Keratinocyte (primary cell): ENCODE results near the gene PLAGL1. TPM values are rescaled to one million over a fixed set of nuclear protein-coding genes. Genes with fewer than 3 reads are reported as not detected.

Experiments used
- DNase-seq: peaks from one replicate; pipeline ENCODE4 v3.0.0-alpha.2; 2011; ENCODE audit warnings: low read depth, missing footprints, low spot score
- FAIRE-seq: peaks from 2 replicates; lab custom pipeline; 2011; peaks lifted over from hg19 to GRCh38; lab: Jason Lieb, UNC
- H2AFZ ChIP-seq: 2 replicates; pipeline ENCODE4 v1.6.0; 2012; ENCODE audit warnings: low read length, control low read depth, inconsistent platforms; ENCODE audit not compliant: control insufficient read depth
- H3K27ac ChIP-seq: 2 replicates; pipeline ENCODE4 v1.5.1; 2011; ENCODE audit warnings: low read length; ENCODE audit not compliant: control insufficient read depth, insufficient read depth
- H3K27me3 ChIP-seq: 3 replicates; pipeline ENCODE4 v1.6.0; 2011; ENCODE audit warnings: low read length; ENCODE audit not compliant: control insufficient read depth, insufficient read depth; ENCODE audit errors: extremely low read depth
- H3K36me3 ChIP-seq, 2 experiments: 2 replicates in 1 of 2; 3 replicates in 1 of 2; pipeline ENCODE4 v1.5.1; 2011; ENCODE audit warnings: low read length in 2 of 2, mild to moderate bottlenecking in 1 of 2; ENCODE audit not compliant: control insufficient read depth in 2 of 2, insufficient read depth in 2 of 2; ENCODE audit errors: extremely low read depth in 1 of 2
- H3K4me1 ChIP-seq: 3 replicates; pipeline ENCODE4 v1.5.1; 2011; ENCODE audit warnings: low read length; ENCODE audit not compliant: control insufficient read depth, insufficient read depth; ENCODE audit errors: extremely low read depth
- H3K4me2 ChIP-seq: 3 replicates; pipeline ENCODE4 v1.6.0; 2011; ENCODE audit warnings: low read depth, low read length; ENCODE audit not compliant: control insufficient read depth, insufficient read depth; ENCODE audit errors: extremely low read depth
- H3K4me3 ChIP-seq, 3 experiments: fragments of 200-600 bp in 1 of 3; sonication (generic) in 1 of 3; 2 replicates in 2 of 3; 3 replicates in 1 of 3; pipeline ENCODE4 v1.5.1; 2011 to 2016; ENCODE audit warnings: low read length in 3 of 3, mild to moderate bottlenecking in 3 of 3, control low read depth in 2 of 3, inconsistent platforms in 1 of 3, low read depth in 1 of 3, mixed read lengths in 1 of 3, mixed run types in 1 of 3, moderate library complexity in 1 of 3; ENCODE audit not compliant: control insufficient read depth in 2 of 3, insufficient read depth in 2 of 3; ENCODE audit errors: extremely low read depth in 1 of 3
- H3K79me2 ChIP-seq: 2 replicates; pipeline ENCODE4 v1.6.0; 2012; ENCODE audit warnings: low read length; ENCODE audit not compliant: control insufficient read depth, insufficient read depth
- H3K9ac ChIP-seq: 3 replicates; pipeline ENCODE4 v1.6.0; 2011; ENCODE audit warnings: low read length; ENCODE audit not compliant: control insufficient read depth, insufficient read depth; ENCODE audit errors: extremely low read depth
- H3K9me1 ChIP-seq: 3 replicates; pipeline ENCODE4 v1.6.0; 2011; ENCODE audit warnings: low read length; ENCODE audit not compliant: control insufficient read depth, insufficient read depth; ENCODE audit errors: extremely low read depth
- H3K9me3 ChIP-seq: 2 replicates; pipeline ENCODE4 v1.5.1; 2012; ENCODE audit warnings: low read depth, low read length; ENCODE audit not compliant: control insufficient read depth
- H4K20me1 ChIP-seq: 3 replicates; pipeline ENCODE4 v1.6.0; 2011; ENCODE audit warnings: low read length; ENCODE audit not compliant: control insufficient read depth, insufficient read depth; ENCODE audit errors: extremely low read depth
- EZH2 ChIP-seq: IDR thresholded peaks from one replicate; pipeline ENCODE4 v1.6.1; 2012; ENCODE audit warnings: inconsistent platforms, mild to moderate bottlenecking, low read length, moderate library complexity
- dilution Hi-C: fragments of 300-500 bp; cut with MboI; formaldehyde crosslinking; loops from one replicate; pipeline ENCODE4 v1.7.0; 2020; ENCODE audit warnings: low sequenced_read_pairs; ENCODE audit not compliant: extremely low pct_ligation_motif_present
- polyA plus RNA-seq, 5 experiments: library from polyadenylated mRNA; depleted of rRNA in 3 of 5; stranded (reverse) in 3 of 5; stranded (forward) in 1 of 5; unstranded in 1 of 5; fragments of >200 nt; gene quantifications; 1 replicate in 1 of 5; 2 replicates in 3 of 5; 3 replicates in 1 of 5; pipeline versions ENCODE4 v1.2.1 to v1.2.3, GENCODE V29; 2011 to 2012; ENCODE audit warnings: missing spikeins in 2 of 5, low read depth in 1 of 5, low replicate concordance in 1 of 5
- TF ChIP-seq, protein P1 (sequence below), 3 experiments: IDR thresholded peaks in 1 of 3; conservative IDR thresholded peaks in 1 of 3; optimal IDR thresholded peaks in 1 of 3; 2 replicates in 2 of 3; 3 replicates in 1 of 3; pipeline versions ENCODE3 to v1.5.1; 2011; ENCODE audit warnings: low read length in 3 of 3, mild to moderate bottlenecking in 3 of 3, moderate library complexity in 2 of 3, control low read depth in 1 of 3, inconsistent platforms in 1 of 3; ENCODE audit not compliant: insufficient read depth in 2 of 3; ENCODE audit errors: extremely low read depth in 1 of 3

The PLAGL1 gene
- polyA plus RNA-seq, 1 donor (not counting 4 experiments of a cell fraction or from before 2014, with no cell fraction given) = 8.9 TPM

DNA sequence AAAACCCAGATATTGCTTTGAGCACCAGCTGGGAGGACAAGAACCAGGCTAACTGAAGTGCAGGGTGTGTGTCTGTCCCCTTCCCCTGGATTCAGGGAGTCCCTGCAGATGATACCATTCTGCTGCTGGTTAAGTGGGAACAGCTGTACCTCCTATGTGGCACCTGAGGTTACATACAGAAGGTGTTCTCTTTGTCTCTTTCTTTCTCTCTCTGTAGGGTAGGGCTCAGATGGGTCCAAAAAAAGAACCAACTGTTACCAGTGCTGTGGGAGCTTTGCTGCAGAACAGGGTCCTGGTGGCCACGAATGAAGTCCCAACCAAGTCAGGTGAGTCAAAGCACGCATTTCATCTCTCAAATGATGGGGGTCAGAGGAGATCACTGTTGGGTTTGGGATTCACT is 105.2 kb downstream of the PLAGL1 start:
- Histone ChIP-seq H3K9me3 (no peaks in the 10 kb centered on the region), H3K4me3 (no peak overlapping the region), H2AFZ (no peak overlapping the region), H4K20me1 (no peaks in the 10 kb centered on the region), H3K36me3 (no peaks in the 10 kb centered on the region), H3K4me1 (no peaks in the 10 kb centered on the region), H3K9ac (no peak overlapping the region), H3K27ac (no peak overlapping the region), H3K27me3 (no peaks in the 10 kb centered on the region), H3K79me2 (no peaks in the 10 kb centered on the region), H3K9me1 (no peaks in the 10 kb centered on the region), H3K4me2 (no peak overlapping the region)
- dilution Hi-C loops = no loop called here
- TF ChIP-seq, protein P1, sequence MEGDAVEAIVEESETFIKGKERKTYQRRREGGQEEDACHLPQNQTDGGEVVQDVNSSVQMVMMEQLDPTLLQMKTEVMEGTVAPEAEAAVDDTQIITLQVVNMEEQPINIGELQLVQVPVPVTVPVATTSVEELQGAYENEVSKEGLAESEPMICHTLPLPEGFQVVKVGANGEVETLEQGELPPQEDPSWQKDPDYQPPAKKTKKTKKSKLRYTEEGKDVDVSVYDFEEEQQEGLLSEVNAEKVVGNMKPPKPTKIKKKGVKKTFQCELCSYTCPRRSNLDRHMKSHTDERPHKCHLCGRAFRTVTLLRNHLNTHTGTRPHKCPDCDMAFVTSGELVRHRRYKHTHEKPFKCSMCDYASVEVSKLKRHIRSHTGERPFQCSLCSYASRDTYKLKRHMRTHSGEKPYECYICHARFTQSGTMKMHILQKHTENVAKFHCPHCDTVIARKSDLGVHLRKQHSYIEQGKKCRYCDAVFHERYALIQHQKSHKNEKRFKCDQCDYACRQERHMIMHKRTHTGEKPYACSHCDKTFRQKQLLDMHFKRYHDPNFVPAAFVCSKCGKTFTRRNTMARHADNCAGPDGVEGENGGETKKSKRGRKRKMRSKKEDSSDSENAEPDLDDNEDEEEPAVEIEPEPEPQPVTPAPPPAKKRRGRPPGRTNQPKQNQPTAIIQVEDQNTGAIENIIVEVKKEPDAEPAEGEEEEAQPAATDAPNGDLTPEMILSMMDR (optimal IDR thresholded peaks at IDR 0.05 in 1 of 3, IDR thresholded peaks at IDR 0.05 in 1 of 3, conservative IDR thresholded peaks at IDR 0.05 in 1 of 3; ENCODE audit: extremely low read depth in 1 of 3, insufficient read depth in 2 of 3, low read length in 3 of 3) = no peak
- no peak for TF ChIP-seq EZH2
- no peak for FAIRE-seq
- no peak for DNase-seq

DNA sequence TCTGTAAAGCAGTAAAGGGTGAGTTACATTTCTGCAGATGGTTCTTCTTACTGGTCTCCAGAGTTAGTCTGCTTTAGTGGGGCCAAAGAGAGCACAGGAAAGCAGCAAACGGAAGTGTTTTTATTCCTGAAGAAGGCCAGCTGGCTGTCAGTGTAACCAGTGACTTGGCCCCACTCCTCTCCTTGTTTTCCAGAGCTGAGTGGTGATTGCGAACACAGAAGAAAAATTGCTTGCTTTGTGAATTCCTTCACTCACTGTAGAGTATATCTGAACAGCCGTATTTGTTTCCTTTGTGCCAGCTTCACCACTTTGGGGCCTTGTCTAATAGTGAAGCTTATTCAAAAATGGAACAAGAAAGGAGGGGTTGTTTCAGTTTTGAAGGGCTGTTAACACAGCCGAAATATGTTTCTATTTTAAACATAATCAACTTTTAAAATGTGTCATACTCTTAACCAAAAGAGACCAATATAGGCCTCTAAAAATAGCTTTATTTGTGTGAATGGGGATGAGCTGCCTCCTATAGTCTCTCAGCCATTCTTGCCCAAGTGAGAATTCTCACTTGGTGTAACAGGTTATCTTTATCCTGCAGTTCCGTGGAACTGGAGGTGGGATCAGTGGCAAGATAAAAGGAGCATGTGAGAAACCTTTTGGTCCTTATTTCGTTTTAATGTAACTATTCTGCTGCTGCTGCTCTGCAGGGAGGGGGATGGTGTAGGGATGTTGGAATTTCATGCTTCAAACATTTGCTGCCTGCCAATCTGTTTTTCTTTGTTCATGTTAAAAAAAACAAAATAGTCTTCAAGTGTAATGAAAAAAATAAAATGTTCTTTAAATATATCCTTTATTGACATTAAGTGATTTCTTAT is 105.9 kb downstream of the PLAGL1 start:
- DNase-seq = no peak
- dilution Hi-C loops = no loop called here
- TF ChIP-seq, protein P1 (optimal IDR thresholded peaks at IDR 0.05 in 1 of 3, IDR thresholded peaks at IDR 0.05 in 1 of 3, conservative IDR thresholded peaks at IDR 0.05 in 1 of 3; ENCODE audit: extremely low read depth in 1 of 3, insufficient read depth in 2 of 3, low read length in 3 of 3) = no peak
- no peak for TF ChIP-seq EZH2
- no peak for FAIRE-seq
- Histone ChIP-seq H3K27me3 (no peaks in the 10 kb centered on the region), H3K9me1 (no peaks in the 10 kb centered on the region), H3K36me3 (no peaks in the 10 kb centered on the region), H3K9ac (no peak overlapping the region), H4K20me1 (no peaks in the 10 kb centered on the region), H3K4me1 (no peaks in the 10 kb centered on the region), H3K27ac (no peak overlapping the region), H2AFZ (no peak overlapping the region), H3K79me2 (no peaks in the 10 kb centered on the region), H3K9me3 (no peaks in the 10 kb centered on the region), H3K4me2 (no peak overlapping the region), H3K4me3 (no peak overlapping the region)
